Measurements from ENCODE around the gene SLC22A3. TPM values are rescaled to one million over a fixed set of nuclear protein-coding genes. Genes with fewer than 3 reads are reported as not detected.

SLC22A3 gene, protein sequence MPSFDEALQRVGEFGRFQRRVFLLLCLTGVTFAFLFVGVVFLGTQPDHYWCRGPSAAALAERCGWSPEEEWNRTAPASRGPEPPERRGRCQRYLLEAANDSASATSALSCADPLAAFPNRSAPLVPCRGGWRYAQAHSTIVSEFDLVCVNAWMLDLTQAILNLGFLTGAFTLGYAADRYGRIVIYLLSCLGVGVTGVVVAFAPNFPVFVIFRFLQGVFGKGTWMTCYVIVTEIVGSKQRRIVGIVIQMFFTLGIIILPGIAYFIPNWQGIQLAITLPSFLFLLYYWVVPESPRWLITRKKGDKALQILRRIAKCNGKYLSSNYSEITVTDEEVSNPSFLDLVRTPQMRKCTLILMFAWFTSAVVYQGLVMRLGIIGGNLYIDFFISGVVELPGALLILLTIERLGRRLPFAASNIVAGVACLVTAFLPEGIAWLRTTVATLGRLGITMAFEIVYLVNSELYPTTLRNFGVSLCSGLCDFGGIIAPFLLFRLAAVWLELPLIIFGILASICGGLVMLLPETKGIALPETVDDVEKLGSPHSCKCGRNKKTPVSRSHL
- total RNA-seq (2022) (3.3 and 8.1 TPM in 2 replicates), Bru-seq, nascent RNA (percentile 52 among the genes with signal in this experiment), BruChase-seq, experiment 1, labeled RNA remaining after a 6-hour chase (percentile 51 among the genes with signal in this experiment), BruChase-seq, experiment 2, labeled RNA remaining after a 2-hour chase (percentile 53 among the genes with signal in this experiment)
- long read RNA-seq, partial matches to known transcripts, result 0 of 4 reads
- long read RNA-seq, other reads (novel, unspliced or antisense), result 2 of 4 reads

DNA sequence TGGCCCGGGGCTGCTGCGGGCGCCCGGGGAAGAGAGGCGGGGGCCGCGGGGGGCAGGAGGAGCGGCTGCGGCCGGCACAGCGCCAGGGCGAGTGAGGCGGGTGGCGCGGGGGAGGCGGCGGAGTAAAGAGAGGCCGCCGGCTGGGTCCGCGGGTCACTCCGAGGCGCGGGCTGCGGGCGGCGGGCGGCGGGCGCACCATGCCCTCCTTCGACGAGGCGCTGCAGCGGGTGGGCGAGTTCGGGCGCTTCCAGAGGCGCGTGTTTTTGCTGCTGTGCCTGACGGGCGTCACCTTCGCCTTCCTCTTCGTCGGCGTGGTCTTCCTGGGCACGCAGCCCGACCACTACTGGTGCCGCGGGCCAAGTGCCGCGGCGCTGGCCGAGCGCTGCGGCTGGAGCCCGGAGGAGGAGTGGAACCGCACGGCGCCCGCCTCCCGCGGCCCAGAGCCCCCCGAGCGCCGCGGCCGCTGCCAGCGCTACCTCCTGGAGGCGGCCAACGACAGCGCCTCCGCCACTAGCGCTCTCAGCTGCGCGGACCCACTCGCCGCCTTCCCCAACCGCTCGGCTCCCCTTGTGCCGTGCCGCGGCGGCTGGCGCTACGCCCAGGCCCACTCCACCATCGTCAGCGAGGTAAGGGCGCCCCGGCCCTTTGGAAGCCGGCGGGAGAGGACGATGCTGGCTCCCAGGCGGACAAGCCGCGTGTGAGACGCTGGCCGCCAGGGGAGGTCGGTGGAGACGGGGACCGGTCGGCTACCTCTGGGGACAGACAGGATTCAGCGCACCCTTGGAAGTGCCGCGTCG, at the start of gene SLC22A3:
TSS of gene SLC22A3 (plus strand) at position 156 of the 797 bp plus-strand sequence. CDS start at position 198, 42 bp downstream.
- H3K27ac Mint-ChIP-seq (ENCODE audit: unreplicated experiment), result peak within 1 kb of the TSS; percentile 73
- CTCF ChIA-PET, result no interaction called here
- peak; percentile 58 for DNase-seq

DNA sequence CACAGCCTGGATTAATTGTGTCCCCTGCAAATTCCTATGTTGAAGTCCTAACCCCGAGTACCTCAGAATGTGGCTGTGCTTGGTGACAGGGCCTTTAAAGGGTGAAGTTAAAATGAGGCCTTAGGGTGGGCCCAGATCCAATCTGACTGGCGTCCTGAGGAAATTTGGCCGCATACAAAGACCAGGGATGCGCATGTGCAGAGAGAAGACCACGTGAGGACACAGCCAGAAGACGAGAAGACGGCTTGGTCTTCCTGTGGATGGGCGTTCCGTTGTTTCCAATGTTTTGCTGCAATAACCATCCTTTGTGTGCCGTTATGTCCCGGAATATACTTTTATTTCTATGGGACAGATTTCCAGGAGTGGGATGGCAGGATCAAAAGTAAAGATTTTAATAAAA, 48.6 kb upstream of the SLC22A3 start:
- peaks cover 9% of the 10 kb centered on the region for H3K36me3 Mint-ChIP-seq (ENCODE audit: insufficient read depth, unreplicated experiment)
- no TSS peak for BruUV-seq (replicated peaks)
- peaks cover 55% of the 10 kb centered on the region for H3K4me1 Mint-ChIP-seq (ENCODE audit: low read depth, unreplicated experiment)
- no peak overlapping the region for H3K27ac Mint-ChIP-seq (ENCODE audit: unreplicated experiment)
- peak overlapping the region; percentile 58 for H3K4me3 Mint-ChIP-seq (ENCODE audit: low read depth, unreplicated experiment)
- TF ChIP-seq, protein P1, sequence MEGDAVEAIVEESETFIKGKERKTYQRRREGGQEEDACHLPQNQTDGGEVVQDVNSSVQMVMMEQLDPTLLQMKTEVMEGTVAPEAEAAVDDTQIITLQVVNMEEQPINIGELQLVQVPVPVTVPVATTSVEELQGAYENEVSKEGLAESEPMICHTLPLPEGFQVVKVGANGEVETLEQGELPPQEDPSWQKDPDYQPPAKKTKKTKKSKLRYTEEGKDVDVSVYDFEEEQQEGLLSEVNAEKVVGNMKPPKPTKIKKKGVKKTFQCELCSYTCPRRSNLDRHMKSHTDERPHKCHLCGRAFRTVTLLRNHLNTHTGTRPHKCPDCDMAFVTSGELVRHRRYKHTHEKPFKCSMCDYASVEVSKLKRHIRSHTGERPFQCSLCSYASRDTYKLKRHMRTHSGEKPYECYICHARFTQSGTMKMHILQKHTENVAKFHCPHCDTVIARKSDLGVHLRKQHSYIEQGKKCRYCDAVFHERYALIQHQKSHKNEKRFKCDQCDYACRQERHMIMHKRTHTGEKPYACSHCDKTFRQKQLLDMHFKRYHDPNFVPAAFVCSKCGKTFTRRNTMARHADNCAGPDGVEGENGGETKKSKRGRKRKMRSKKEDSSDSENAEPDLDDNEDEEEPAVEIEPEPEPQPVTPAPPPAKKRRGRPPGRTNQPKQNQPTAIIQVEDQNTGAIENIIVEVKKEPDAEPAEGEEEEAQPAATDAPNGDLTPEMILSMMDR (IDR thresholded peaks at IDR 0.05; ENCODE audit: unreplicated experiment), result no peak
- H3K27me3 Mint-ChIP-seq (ENCODE audit: unreplicated experiment), result no peaks in the 10 kb centered on the region
- no peak for DNase-seq
- intact Hi-C loops (cut with micrococcal nuclease; ENCODE audit: unreplicated experiment), result no loop called here
- H3K9me3 Mint-ChIP-seq (ENCODE audit: low read depth, unreplicated experiment), result peaks cover 8% of the 10 kb centered on the region
- CTCF ChIA-PET, result interaction anchor here (0.6 kb wide), 1 partner anchor 26 kb away, joined by 3 read pairs; no protein-coding TSS in a partner anchor

More for the DNA sequence above, at the start of gene SLC22A3:
- intact Hi-C loops (cut with micrococcal nuclease; ENCODE audit: unreplicated experiment), result loop anchor here (2.0 to 5.0 kb wide), 2 partner anchors 44 to 210 kb away; no protein-coding TSS in a partner anchor
- BruUV-seq (replicated peaks), result no TSS peak
- H3K4me3 Mint-ChIP-seq (ENCODE audit: low read depth, unreplicated experiment), result peak within 1 kb of the TSS; percentile 83
- no peaks in the 10 kb centered on the region for H3K9me3 Mint-ChIP-seq (ENCODE audit: low read depth, unreplicated experiment)
- H3K4me1 Mint-ChIP-seq (ENCODE audit: low read depth, unreplicated experiment), result peaks cover 16% of the 10 kb centered on the region
- peaks cover 24% of the 10 kb centered on the region for H3K36me3 Mint-ChIP-seq (ENCODE audit: insufficient read depth, unreplicated experiment)
- no peaks in the 10 kb centered on the region for H3K27me3 Mint-ChIP-seq (ENCODE audit: unreplicated experiment)
- TF ChIP-seq, protein P1 (IDR thresholded peaks at IDR 0.05; ENCODE audit: unreplicated experiment), result no peak

DNA sequence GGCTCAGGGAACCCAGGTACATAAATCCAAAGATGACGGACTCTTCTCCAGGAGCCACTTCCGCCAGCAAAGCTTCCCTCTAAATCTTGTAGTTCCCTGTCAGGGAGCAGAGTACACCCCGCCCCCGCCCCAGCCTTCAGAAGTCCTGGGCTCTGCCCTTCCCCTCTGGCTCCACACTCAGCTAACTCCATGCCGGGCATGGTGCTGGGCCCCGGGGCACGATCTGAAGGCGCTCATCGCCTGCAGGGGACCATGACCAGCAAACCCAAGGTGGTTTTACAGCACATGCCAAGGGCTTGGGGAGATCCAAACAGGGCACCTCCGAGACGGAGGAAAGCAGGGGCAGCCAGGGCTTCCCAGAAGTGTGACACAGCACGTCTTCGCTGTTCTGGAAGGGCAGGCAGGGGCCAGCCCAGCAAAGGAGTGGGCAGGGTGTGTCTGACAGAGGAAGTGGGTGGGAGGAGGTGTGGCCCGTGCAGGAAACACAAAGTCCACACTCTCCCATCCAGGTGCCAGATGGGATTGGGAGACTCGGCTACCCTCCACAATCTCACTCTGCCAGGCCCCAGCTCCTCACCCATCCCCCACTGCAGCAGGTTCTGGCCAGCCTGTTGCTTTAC, 48.0 kb upstream of the SLC22A3 start:
- peak overlapping the region; percentile 58 for H3K4me3 Mint-ChIP-seq (ENCODE audit: low read depth, unreplicated experiment)
- intact Hi-C loops (cut with micrococcal nuclease; ENCODE audit: unreplicated experiment), result loop anchor here (2.0 kb wide), 1 partner anchor 45 kb away; no protein-coding TSS in a partner anchor
- peak; percentile 73 for DNase-seq
- H3K27me3 Mint-ChIP-seq (ENCODE audit: unreplicated experiment), result no peaks in the 10 kb centered on the region
- H3K27ac Mint-ChIP-seq (ENCODE audit: unreplicated experiment), result peak overlapping the region; percentile 68
- H3K9me3 Mint-ChIP-seq (ENCODE audit: low read depth, unreplicated experiment), result peaks cover 10% of the 10 kb centered on the region
- TF ChIP-seq, protein P1 (IDR thresholded peaks at IDR 0.05; ENCODE audit: unreplicated experiment), result no peak
- CTCF ChIA-PET, result interaction anchor here (0.6 kb wide), 1 partner anchor 25 kb away, joined by 3 read pairs; no protein-coding TSS in a partner anchor
- H3K36me3 Mint-ChIP-seq (ENCODE audit: insufficient read depth, unreplicated experiment), result peaks cover 9% of the 10 kb centered on the region
- no TSS peak for BruUV-seq (replicated peaks)
- peaks cover 55% of the 10 kb centered on the region for H3K4me1 Mint-ChIP-seq (ENCODE audit: low read depth, unreplicated experiment)
